Esophagus squamous epithelium (tissue), 4 donors: ENCODE results near the gene AMER3.

Experiments used
- CTCF ChIP-seq, 6 experiments: fragments of 450-650 bp in 4 of 6; fragments of 200-600 bp in 2 of 6; sonication (generic) in 2 of 6; IDR thresholded peaks; one replicate each; pipeline ENCODE4 v1.5.1; 2016 to 2019; ENCODE audit warnings: antibody characterized with exemption in 6 of 6, mild to moderate bottlenecking in 4 of 6, moderate library complexity in 4 of 6
- POLR2A ChIP-seq, 4 donors: fragments of 450-650 bp; IDR thresholded peaks; one replicate each; pipeline ENCODE4 v1.6.1; 2017; ENCODE audit warnings: antibody characterized with exemption in 4 of 4, mild to moderate bottlenecking in 4 of 4, moderate library complexity in 3 of 4

GRCh38 chr2:130767408-130767775 is 12.1 kb downstream of the AMER3 start:
- TF ChIP-seq CTCF (IDR thresholded peaks at IDR 0.05) (no peak), POLR2A (IDR thresholded peaks at IDR 0.05) (no peak)
